HepG2 (cell line): Measurements from ENCODE around the gene TMEM134. TPM values are rescaled to one million over a fixed set of nuclear protein-coding genes. Genes with fewer than 3 reads are reported as not detected.

Source experiments
- CAMTA2 ChIP-seq: sonication (generic); formaldehyde crosslinking; IDR thresholded peaks from 2 replicates; pipeline ENCODE4 v1.4.0; 2020; ENCODE audit warnings: mild to moderate bottlenecking, missing genetic modification reagents, borderline replicate concordance
- CREB1 ChIP-seq, 2 experiments: fragments of 450-650 bp in 1 of 2; IDR thresholded peaks; 2 replicates each; pipeline ENCODE4 v1.6.1; 2016 to 2017; ENCODE audit warnings: control low read depth in 1 of 2, mild to moderate bottlenecking in 1 of 2, missing compliant biosample characterization in 1 of 2, missing genetic modification characterization in 1 of 2
- ELK4 ChIP-seq: sonication (generic); formaldehyde crosslinking; IDR thresholded peaks from 2 replicates; pipeline ENCODE4 v1.9.0; 2021; ENCODE audit warnings: missing genetic modification reagents, borderline replicate concordance
- FIP1L1 ChIP-seq: fragments of 200-400 bp; formaldehyde crosslinking; IDR thresholded peaks from 2 replicates; pipeline ENCODE4 v1.6.1; 2018; ENCODE audit warnings: low read depth, mild to moderate bottlenecking, low read length, moderate library complexity, borderline replicate concordance; ENCODE audit not compliant: insufficient read depth
- GLMP ChIP-seq: sonication (generic); formaldehyde crosslinking; IDR thresholded peaks from 2 replicates; pipeline ENCODE4 v1.9.0; 2021; ENCODE audit warnings: missing genetic modification reagents, mild to moderate bottlenecking, borderline replicate concordance
- HOXA9 ChIP-seq: sonication (generic); formaldehyde crosslinking; IDR thresholded peaks from 2 replicates; pipeline ENCODE4 v1.8.1; 2022; ENCODE audit warnings: missing genetic modification reagents, mild to moderate bottlenecking, moderate library complexity, borderline replicate concordance
- MAZ ChIP-seq, 2 experiments: sonication (generic) in 1 of 2; formaldehyde crosslinking in 1 of 2; IDR thresholded peaks; 2 replicates each; pipeline versions ENCODE4 v1.5.0 to v1.6.1; 2012 to 2020; ENCODE audit warnings: low read depth in 2 of 2, mild to moderate bottlenecking in 2 of 2, borderline replicate concordance in 1 of 2, improper control_type of control experiment in 1 of 2, low read length in 1 of 2, missing genetic modification reagents in 1 of 2, moderate library complexity in 1 of 2
- MEF2D ChIP-seq: sonication (generic); formaldehyde crosslinking; IDR thresholded peaks from 2 replicates; pipeline ENCODE4 v1.5.1; 2020; ENCODE audit warnings: mild to moderate bottlenecking, missing genetic modification reagents
- MXI1 ChIP-seq: IDR thresholded peaks from 3 replicates; pipeline ENCODE4 v1.6.1; 2012; ENCODE audit warnings: low read depth, low read length, inconsistent platforms, borderline replicate concordance
- MYC ChIP-seq: sonication (generic); formaldehyde crosslinking; IDR thresholded peaks from 2 replicates; pipeline ENCODE4 v1.9.0; 2021; ENCODE audit warnings: missing genetic modification reagents, borderline replicate concordance
- RNF2 ChIP-seq: fragments of 450-650 bp; conservative IDR thresholded peaks from 2 replicates; pipeline ENCODE4 v1.6.1; 2016; ENCODE audit warnings: low read depth
- SP140L ChIP-seq: sonication (generic); formaldehyde crosslinking; IDR thresholded peaks from 2 replicates; pipeline ENCODE4 v1.4.0; 2020; ENCODE audit warnings: missing genetic modification reagents, borderline replicate concordance
- TFAP4 ChIP-seq: sonication (generic); IDR thresholded peaks from 2 replicates; pipeline ENCODE4 v1.6.1; 2016; ENCODE audit warnings: low read depth, borderline replicate concordance
- YEATS4 ChIP-seq: sonication (generic); formaldehyde crosslinking; IDR thresholded peaks from 2 replicates; pipeline ENCODE4 v1.4.0; 2020; ENCODE audit warnings: missing genetic modification reagents, borderline replicate concordance
- ZBTB34 ChIP-seq: sonication (generic); formaldehyde crosslinking; IDR thresholded peaks from 2 replicates; pipeline ENCODE4 v1.8.0; 2022; ENCODE audit warnings: mild to moderate bottlenecking, missing genetic modification reagents
- ZBTB42 ChIP-seq: sonication (generic); formaldehyde crosslinking; IDR thresholded peaks from 2 replicates; pipeline ENCODE4 v1.5.0; 2020; ENCODE audit warnings: mild to moderate bottlenecking, missing genetic modification reagents
- ZKSCAN1 ChIP-seq: fragments of 150-350 bp; IDR thresholded peaks from 2 replicates; pipeline ENCODE4 v1.6.1; 2014; ENCODE audit warnings: low read length
- ZNF33B ChIP-seq: sonication (generic); formaldehyde crosslinking; IDR thresholded peaks from 2 replicates; pipeline ENCODE4 v1.5.1; 2020; ENCODE audit warnings: mild to moderate bottlenecking, missing genetic modification reagents
- ZNF414 ChIP-seq: sonication (generic); formaldehyde crosslinking; IDR thresholded peaks from 2 replicates; pipeline ENCODE4 v1.5.0; 2020; ENCODE audit warnings: missing genetic modification reagents
- ZNF781 ChIP-seq: sonication (generic); formaldehyde crosslinking; IDR thresholded peaks from 2 replicates; pipeline ENCODE4 v1.5.1; 2020; ENCODE audit warnings: borderline replicate concordance, mild to moderate bottlenecking, missing genetic modification reagents; ENCODE audit errors: not compliant biosample characterization
- polyA plus RNA-seq, 8 experiments: library from polyadenylated mRNA; depleted of rRNA in 3 of 8; stranded (reverse) in 7 of 8; unstranded in 1 of 8; fragments of >200 nt; fragmentation: Illumina TruSeq in 4 of 8; extraction: Trizol in 4 of 8; gene quantifications; 2 replicates each; pipeline versions ENCODE4 v1.2.1 to v1.2.3, GENCODE V29; 2011 to 2016; ENCODE audit warnings: low read depth in 4 of 8, missing spikeins in 1 of 8, mixed read lengths in 1 of 8; ENCODE audit not compliant: insufficient read depth in 1 of 8
- total RNA-seq, 5 experiments: library from RNA; depleted of rRNA; stranded (reverse); fragments of >200 nt; fragmentation: Illumina TruSeq; extraction: Trizol; gene quantifications; 2 replicates each; pipeline ENCODE4 v1.2.3, GENCODE V29; 2016; ENCODE audit warnings: low read depth in 1 of 5
- TF ChIP-seq, protein P1 (sequence below): IDR thresholded peaks from 2 replicates; pipeline ENCODE4 v1.6.1; 2016

Gene TMEM134
- total and polyA plus RNA-seq, 2 of the 13 experiments (the other 11 are each of a cell fraction or from before 2014, with no cell fraction given) = 6.9 to 26.9 TPM

DNA sequence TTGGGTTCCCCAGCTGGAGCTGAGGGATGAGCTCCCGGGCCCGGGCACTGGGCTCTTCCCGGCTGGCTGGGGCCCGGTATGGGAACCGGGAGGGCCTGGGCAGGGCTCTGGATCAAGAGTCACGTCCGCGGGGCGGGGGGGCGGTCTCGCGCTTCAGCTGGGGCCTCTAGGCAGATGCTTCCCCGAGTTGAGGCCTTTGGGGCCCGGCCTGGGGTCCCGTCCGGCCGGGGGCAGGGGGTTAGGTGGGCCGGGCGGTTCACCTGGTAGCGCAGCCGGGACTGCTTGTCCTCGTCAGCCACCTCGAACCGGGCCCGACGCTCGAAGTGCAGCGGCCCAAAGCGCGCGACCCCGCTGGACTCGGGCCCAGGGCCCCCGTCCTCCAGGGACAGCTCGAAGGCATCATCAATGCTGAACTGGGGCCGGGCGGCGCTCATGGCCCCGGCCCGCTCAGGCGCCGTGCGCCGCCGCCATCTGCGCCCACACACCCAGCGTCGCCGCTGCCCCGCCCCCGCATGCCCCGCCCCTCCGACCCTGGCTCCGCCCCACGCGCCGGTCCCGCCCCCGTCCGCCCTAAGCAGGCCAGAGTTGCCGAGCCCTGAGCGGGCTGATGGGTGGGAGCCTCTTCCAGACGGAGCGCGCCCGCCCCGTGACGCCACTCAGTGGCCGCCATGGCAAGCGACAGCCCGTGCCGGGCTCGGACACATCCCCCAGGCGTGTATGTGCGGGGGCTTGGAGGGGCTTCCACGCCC, at the start of gene TMEM134 (continued):
- TF ChIP-seq YEATS4 (CRISPR knock-in tag) (no peak), ZKSCAN1 (no peak), ZNF781 (no peak), ELK4 (no peak), CREB1 (IDR thresholded peaks at IDR 0.05) (peak; percentile 70), CREB1 (CRISPR knock-in tag; IDR thresholded peaks at IDR 0.05) (no peak), MEF2D (CRISPR knock-in tag) (no peak), RNF2 (no peak), MXI1 (peak; percentile 87; the same call in 1 of the 3 replicates), ZNF33B (CRISPR knock-in tag) (no peak), MAZ (IDR thresholded peaks at IDR 0.05; ENCODE audit: borderline replicate concordance, low read depth, low read length) (peak; percentile 84), MAZ (CRISPR knock-in tag; IDR thresholded peaks at IDR 0.05; ENCODE audit: low read depth) (peak; percentile 78; the same call in 1 of the 2 replicates), MYC (CRISPR knock-in tag) (peak; percentile 77), CAMTA2 (CRISPR knock-in tag) (no peak), ZNF414 (CRISPR knock-in tag) (no peak), HOXA9 (no peak), TFAP4 (peak; percentile 21; the same call in 1 of the 2 replicates), SP140L (CRISPR knock-in tag) (no peak), ZBTB34 (CRISPR knock-in tag) (no peak), GLMP (CRISPR knock-in tag) (no peak), FIP1L1 (no peak), ZBTB42 (CRISPR knock-in tag) (no peak)
- TF ChIP-seq, protein P1, sequence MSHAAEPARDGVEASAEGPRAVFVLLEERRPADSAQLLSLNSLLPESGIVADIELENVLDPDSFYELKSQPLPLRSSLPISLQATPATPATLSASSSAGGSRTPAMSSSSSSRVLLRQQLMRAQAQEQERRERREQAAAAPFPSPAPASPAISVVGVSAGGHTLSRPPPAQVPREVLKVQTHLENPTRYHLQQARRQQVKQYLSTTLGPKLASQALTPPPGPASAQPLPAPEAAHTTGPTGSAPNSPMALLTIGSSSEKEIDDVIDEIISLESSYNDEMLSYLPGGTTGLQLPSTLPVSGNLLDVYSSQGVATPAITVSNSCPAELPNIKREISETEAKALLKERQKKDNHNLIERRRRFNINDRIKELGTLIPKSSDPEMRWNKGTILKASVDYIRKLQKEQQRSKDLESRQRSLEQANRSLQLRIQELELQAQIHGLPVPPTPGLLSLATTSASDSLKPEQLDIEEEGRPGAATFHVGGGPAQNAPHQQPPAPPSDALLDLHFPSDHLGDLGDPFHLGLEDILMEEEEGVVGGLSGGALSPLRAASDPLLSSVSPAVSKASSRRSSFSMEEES (CRISPR knock-in tag) = peak; percentile 67; the same call in 1 of the 2 replicates
